G401 (cell line): ENCODE data around the gene SHISA9. TPM values are rescaled to one million over a fixed set of nuclear protein-coding genes. Genes with fewer than 3 reads are reported as not detected.

Experiments
- DNase-seq: peaks from one replicate; pipeline ENCODE4 v3.0.0-alpha.2; 2015; ENCODE audit warnings: low spot score
- in situ Hi-C: cut with HindIII; loops from 2 replicates; pipeline ENCODE4 v1.10.0; 2016; ENCODE audit warnings: low sequenced_read_pairs, mixed read lengths
- total RNA-seq: library from RNA; depleted of rRNA; stranded (reverse); fragments of >200 nt; shearing (Covaris generic); gene quantifications from 2 replicates; pipeline ENCODE4 v1.2.3, GENCODE V29; 2014

The SHISA9 gene
- total RNA-seq, 1 experiment from 2014 or later: 0.24 TPM

DNA sequence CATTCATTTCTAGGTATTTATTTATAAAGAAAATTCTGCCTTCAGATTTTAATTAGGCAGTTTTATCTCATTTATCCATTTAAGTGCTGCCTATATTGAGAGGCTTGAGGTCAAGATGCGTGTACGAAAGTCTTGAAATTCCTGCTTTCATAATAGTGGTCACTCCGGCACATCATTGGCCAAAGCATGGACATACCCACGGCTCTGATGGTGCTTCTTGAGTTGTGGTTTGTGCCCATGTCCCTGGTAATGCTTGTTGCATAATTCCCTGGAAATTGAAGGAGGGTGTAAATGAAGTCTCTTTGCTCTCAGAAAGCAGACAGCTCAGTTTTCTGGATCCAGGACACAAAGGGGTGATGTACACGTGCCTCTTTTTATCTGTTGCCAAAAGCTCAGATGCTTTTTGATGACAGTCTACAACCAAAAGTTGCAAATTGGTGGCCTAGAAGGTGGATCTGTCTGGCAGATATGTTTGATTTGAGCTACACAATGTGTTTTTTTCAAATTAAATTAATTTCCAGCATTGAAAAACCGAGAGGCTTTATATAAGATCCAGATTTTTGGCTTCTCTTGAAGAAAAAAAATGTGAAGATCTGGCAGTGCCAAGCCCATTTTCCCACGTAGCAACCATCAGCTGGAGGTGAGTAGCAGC lies 94.4 kb downstream of the SHISA9 start:
- in situ Hi-C loops: no loop called here

DNA sequence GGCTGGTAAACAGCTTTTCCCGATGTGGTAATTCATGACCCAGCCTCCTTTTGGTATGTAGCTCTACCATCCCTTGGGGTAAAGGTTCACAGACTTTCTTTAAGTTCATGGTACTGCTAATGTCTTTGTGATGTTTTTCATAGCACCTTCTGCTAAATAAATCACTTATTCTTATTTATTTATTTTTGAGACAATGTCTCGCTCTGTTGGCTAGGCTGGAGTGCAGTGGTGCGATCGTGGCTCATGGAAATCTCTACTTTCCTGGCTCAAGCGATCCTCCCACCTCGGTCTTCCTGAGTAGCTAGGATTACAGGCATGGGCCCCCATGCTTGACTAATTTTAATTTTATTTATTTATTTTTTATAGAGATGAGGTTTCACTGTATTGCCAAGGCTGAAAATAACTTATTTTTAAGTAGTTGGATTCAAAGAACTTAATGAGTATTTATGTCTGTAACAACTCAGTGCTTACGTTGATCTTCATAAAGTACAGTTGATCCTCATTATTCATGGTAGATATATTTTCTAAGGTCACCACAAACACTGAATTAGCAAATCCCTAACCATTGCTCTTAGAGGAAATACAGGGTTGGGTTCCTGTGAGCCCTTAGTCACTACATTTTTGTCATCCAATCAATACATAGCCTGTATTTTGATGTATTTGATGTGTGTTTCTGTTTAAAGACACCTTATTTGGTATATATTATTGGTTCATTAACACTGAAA lies 97.1 kb downstream of the SHISA9 start:
- in situ Hi-C loops: no loop called here
- no peak for DNase-seq

More for the DNA sequence above, 94.4 kb downstream of the SHISA9 start:
- DNase-seq: no peak

DNA sequence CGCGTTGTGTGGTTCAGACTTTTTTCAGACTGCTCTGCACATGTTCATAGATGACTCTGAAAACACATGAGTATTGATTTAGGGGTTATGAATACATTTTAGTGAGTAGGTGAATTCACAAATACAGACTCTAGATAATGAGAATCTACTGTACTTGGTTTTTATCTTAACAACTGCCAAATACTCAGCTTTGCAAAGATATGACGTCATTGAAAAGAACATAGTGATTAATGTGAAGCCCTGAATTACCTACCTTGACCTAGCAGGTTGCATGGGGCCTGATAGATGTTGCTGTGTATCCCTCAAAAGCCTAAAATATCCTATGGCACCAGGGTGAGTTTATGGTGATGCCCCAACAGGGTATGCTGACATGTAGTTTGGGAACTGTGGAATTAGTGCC lies 98.0 kb downstream of the SHISA9 start:
- no peak for DNase-seq
- in situ Hi-C loops: no loop called here

DNA sequence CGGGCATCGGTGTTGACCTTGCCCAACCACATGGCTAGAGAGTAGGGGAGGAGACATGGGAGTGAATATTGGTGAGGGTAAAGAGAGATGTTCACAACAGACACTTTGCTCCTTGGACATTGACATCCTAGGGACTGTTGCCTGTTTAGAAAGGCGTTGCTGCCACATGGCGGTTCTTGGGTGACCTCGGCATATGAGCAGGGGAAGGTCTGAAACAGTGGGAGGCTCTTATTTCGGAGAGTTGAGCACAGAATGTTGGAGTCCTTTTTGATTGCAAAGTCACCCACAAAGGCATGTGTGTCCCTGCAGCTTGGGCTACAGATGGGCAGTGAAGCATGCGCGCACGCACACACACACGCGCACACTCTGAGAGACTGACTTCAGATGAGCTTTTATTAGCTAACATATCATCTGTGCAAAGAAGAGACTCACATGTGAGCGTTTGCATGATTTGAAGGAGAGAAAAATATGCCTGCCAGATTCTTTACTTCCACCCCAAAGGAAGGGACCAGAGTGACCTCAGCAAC lies 104.4 kb downstream of the SHISA9 start:
- in situ Hi-C loops: no loop called here
- no peak for DNase-seq

DNA sequence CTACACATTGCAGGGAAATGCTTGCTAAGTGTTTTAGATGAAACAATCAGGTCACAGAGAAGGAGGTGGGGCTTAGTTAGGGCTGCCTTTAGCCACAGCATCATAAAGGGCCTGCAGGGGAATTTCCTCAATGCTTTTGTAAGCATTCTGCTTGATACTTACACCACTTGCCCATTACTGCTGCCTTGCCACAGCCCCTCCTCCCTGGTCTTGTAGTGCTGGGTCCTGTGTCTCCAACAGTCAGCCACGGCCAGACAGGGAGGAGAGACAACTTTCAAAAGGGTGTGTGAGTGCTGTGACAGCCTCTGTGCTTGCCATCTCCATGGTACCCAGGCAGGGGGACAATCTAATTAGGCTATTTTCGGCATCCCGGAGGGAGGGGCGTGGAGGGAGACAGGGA lies 111.2 kb downstream of the SHISA9 start:
- no peak for DNase-seq

DNA sequence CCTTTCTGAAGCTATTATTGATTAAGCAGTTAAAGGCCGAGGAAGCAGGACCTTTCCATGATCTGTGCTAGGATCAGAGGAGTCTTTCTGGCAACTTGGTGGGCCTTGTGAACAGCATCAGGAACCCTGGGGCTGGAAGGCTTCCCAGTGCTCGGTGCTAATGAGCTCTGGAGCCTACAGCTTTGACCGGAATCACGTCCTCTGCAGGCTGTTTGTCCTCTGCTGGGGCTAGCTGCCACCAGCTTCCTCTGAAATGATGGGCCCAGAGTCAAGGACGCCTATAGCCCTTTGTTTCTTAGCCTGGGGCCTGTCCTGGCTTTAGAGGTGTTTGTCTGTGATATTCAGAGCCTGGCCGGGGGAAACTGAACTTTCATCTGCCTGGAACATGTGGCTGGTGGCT lies 111.6 kb downstream of the SHISA9 start:
- in situ Hi-C loops: no loop called here
- DNase-seq: no peak

More for the DNA sequence above, 111.2 kb downstream of the SHISA9 start:
- in situ Hi-C loops: no loop called here

DNA sequence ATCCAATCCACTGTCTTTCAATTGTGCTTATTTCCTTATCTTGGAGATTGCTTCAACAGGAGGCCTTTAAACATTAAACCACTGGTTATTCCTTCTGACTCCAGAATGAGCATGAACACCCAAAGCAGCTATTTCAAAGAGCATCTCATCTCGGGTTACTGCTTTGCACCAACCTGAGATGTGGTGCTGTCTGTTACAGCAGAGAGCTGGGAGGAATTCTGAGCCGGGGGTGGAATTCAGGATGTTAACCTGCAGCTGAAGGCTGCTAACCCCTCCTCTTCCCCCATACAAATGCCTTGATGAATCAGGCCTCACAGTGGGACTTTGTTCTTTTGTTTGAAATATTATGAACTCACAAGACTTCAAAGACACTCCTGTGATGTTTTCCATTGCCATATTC lies 113.1 kb downstream of the SHISA9 start:
- in situ Hi-C loops: no loop called here
- DNase-seq: no peak

DNA sequence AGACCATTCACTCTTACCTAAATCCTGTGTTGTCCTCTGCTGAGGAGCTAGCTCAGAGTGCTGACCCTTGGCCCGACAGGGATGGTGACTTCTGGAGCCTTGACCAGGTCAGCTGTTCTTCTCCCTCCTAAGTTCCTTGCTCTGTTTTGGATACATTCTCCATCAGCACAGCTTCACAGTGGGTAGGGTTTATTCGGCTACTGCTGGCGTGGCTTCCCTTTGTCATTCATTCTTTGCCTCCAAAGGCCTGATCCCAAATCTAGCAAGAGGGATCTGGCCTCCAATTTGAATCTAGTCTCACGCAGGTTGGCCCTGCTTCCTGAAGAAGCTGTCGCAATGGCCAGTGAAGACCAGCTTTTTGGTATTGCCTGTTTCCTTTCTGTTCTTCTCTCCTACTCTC lies 116.6 kb downstream of the SHISA9 start:
- in situ Hi-C loops: no loop called here
- no peak for DNase-seq

DNA sequence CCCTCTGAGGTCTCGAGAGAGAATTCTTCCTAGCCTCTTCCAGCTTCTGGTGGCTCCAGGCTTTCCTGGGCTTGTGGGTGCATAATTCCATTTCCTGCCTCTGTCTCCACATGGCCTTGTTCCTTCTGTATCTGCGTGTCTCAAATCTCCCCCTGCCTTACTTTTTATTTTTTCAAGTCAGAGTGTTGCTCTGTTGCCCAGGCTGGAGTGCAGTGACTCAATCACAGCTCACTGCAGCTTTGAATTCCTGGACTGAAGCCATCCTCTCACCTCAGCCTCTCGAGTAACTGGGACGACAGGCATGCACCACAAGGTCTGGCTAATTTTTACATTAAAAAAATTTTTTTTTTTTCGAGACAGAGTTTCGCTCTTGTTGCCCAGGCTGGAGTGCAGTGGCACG lies 120.6 kb downstream of the SHISA9 start:
- DNase-seq: no peak
- in situ Hi-C loops: no loop called here

DNA sequence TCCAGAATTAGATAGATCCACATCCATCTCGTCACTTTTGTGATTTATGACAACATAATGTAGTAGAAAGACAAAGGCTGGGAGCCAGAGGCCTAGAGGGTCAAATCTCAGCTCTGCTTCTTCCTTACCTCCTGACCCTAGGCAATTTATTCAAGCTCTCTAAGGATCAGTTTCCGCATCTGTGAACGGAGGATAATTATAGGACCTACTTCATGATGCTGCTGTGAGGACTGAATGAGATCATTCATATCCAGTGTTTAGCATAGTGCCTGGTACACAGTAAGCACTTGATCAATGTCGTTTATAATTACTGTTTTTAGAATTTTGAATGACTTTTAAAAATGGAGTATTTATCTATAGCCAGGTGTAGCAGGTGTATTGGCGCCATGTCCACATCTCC lies 128.4 kb downstream of the SHISA9 start:
- DNase-seq: no peak
- in situ Hi-C loops: no loop called here

DNA sequence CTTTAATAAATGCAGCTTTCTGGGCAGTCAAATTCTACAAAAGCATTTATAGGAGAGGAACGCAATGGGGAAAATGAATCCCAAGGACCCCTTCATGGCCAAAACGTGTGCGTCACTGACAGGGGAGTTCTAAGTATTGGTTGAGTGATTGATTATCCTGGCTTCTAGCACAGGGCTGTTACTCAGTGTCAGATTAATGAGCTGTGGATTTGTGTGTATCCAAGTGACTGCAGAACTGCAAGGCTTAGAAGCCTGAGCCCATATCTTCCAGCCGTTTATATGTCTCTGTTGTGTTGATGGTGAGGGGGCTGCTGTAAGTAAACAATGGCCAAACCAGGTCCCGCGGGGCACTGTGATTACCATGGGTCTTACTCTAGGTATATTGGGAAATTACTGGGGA lies 129.4 kb downstream of the SHISA9 start:
- in situ Hi-C loops: no loop called here
- no peak for DNase-seq

DNA sequence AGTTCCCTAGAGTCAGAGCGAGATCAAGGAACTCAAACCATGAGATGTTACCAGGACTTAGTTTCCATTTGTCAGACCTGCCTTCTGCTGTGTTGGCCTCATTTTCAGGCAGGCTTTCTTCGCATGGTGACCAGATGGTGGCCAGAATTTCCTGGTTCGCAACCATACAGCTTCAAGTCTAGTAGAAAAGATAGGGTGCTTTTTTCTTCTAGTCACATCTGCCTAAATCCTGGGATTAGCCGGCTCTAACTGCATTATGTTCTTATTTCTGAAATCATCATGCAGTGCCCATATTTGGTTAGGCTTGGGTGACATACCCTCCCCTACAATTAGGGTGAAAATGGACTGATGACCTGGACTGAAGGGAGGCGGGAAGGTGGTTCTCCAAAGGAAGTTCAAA lies 131.5 kb downstream of the SHISA9 start:
- no peak for DNase-seq
- in situ Hi-C loops: no loop called here

DNA sequence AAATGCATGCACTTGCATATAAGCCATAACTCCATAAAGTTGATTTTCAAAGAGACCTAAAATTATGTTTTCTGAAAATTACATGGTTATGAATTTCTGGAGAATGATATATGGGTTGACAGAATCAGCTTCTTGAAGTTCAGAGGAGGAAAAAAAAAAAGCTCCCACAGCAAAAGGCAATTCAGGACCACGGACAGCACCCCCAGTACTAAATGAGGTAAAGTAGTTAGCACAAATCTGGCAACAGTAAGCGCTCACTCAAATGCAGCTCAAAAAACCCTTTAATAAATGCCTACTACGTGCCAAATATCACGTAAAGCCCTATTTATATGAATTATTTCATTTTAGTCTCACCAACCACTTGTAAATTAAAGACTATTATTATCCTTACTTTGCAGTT lies 135.2 kb downstream of the SHISA9 start:
- in situ Hi-C loops: no loop called here
- no peak for DNase-seq

DNA sequence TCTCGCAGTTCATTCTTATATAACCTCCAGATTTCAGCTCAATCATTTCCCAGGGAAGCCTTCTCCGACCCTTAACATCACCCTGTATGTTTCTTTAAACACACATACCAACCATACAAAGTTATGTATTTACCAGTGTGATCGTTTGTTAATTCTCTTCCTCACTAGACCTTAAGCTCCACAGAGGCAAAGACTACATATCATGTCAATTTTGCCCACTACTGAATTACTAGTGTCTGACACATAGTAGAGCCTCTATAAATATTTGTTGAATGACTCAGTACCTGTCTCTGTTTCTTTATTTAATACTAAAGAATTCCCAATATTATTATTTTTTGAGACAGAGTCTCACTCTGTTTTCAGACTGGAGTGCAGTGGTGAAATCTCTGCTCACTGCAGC lies 137.2 kb downstream of the SHISA9 start:
- DNase-seq: no peak
- in situ Hi-C loops: no loop called here

DNA sequence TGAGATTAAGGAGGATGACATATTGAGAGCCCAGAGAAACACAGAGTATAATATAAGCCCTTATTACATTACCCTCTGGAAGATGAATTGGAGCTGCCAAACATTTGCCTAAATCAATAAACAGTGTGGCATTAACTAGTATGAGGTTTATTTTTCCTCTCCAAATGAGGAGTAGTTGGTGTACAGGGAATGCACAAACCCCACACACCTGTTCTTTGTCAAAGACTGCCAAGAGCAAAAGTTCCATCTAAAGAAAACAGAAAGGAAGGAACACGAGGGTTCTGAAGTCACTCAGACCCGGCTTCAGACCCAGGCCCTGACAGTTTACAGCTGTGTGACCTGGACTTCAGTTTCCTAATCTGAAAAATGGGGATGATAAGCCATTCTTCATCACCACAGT lies 138.1 kb downstream of the SHISA9 start:
- no peak for DNase-seq
- in situ Hi-C loops: no loop called here

DNA sequence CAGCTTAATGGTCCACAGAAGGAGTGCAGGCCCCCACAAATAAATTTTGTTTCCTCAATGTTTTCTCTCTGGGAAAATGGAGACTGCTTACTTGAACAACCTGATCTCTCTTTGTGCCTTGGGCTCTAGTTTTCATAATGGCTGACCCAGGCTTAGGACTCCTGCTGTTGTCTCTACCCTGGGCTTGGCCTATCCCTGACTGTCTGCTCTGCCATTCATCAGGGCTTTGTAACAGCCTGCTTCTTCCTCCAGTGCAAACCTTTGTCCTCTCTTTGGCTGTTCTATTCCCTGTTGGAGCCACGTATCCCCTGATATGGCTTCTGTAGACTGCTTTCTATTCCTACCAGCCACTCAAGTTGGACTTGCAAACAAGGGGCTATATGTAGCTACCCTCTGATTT lies 139.8 kb downstream of the SHISA9 start:
- in situ Hi-C loops: no loop called here
- no peak for DNase-seq

DNA sequence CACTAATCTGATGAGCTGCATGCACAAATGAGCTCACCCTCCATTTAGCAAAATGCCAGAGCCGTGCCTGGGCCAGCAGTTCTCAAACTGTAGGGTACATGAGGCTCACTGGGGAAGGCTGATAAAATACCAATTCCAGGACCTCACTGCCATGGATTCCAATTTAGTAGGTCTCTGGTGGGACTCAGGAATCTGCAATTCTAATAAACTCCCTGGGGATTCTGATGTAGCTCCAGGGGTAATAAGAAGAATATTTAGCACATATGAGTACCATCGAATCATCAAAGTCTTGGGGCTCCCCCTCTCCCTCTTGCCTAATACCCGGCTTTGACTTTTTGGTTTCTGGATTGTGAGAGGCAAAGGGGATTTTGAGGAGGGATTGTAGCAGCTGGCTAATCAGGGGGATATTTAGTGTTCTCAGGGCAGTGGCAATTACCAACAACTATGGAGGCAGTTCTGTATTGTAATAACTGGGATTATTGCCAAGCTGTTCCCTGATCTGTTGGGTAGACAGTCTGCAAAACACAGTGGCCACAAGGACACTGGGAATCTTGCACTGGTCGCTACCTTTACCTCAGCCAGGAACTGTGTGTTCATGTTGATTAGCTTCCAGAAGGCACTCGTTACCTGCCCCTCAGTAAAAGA lies 140.4 kb downstream of the SHISA9 start:
- no peak for DNase-seq
- in situ Hi-C loops: no loop called here

DNA sequence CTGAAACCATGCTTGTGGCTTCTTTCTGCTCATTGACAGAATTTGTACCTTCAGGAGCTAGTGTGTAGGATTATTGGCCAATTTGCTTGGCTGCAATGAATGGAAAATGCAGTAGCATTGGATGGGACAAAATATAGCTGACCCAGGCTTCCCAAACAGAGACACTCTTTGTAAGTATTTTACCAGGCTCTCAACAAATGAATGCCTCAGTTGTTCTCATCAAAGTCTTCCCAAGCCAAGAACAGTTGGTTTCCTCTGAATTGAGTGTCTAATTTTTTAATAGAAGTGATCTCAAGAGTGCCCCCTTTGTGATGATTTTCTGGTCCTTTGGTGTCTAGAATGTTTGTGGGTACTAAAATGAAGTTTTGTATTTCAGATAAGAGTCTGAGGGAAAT lies 140.9 kb downstream of the SHISA9 start:
- no peak for DNase-seq
- in situ Hi-C loops: no loop called here

DNA sequence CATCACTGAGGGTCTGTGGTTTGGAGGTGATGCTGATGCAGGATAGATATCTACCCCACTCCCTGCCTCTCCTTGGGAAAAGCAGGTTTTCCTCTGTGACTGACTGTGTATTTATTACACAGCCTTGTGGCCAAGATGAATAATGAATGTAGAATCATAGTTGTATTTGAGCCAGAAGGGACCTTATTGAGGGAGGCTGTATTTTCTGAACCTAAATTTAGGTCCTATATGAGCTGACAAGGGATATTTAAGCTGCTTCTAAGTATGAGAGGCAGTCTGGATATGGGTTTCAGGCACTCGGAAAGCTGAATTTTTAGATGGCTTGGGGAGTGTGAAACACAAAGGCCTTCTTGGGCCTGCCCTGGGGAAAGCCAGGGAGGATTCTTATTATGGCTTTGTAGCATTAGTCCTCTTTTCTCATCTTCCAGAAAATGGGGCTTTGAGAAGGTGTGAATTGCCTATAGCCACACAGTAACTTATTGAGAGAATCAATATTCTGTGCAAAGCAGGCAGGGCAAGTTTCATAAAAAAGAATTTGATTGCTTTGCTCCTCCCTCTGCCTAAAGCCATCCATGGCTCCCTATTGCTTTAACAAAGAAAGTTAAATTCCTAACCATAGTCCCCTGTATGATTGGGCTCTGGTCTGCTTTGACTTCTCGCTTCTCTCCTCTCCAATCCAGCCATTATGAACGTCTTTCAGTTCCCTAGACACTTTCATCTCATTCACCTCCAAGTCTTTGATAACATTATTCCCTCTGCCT lies 144.8 kb downstream of the SHISA9 start:
- DNase-seq: no peak
- in situ Hi-C loops: no loop called here

DNA sequence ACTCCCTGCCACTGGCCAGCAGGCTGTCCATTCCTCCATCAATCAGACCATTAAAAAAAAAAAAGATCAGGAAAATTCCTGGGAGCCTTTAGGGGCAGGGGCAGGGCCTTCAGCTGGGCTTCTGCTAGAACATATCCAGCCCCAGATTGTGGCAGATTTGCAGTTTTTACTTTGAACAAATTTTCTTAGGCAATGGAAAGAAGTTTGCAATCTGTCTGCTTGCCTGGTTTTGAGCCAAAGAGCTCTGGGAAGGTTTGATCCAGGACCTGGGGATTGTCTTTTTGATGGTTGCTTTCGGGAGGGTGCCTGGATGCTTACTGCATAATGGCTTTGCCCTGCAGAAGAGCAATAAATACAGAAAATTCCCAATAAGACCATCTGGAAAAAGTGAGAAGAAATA lies 145.9 kb downstream of the SHISA9 start:
- in situ Hi-C loops: no loop called here
- no peak for DNase-seq
